Vagina (tissue), 2 donors: ENCODE results near the gene EIF2B2.

Source experiments
- CTCF ChIP-seq, 3 experiments: fragments of 450-650 bp in 2 of 3; fragments of 200-600 bp in 1 of 3; sonication (generic) in 1 of 3; IDR thresholded peaks; one replicate each; pipeline ENCODE4 v1.5.1; 2017 to 2019; ENCODE audit warnings: antibody characterized with exemption in 3 of 3, mild to moderate bottlenecking in 2 of 3, moderate library complexity in 2 of 3
- POLR2A ChIP-seq, 2 donors: fragments of 450-650 bp; IDR thresholded peaks; one replicate each; pipeline ENCODE4 v1.6.1; 2017; ENCODE audit warnings: antibody characterized with exemption in 2 of 2, mild to moderate bottlenecking in 2 of 2, moderate library complexity in 2 of 2

GRCh38 chr14:75005357-75005756, 2.6 kb downstream of the EIF2B2 start:
- no peak for TF ChIP-seq POLR2A (IDR thresholded peaks at IDR 0.05)
- no peak for TF ChIP-seq CTCF (IDR thresholded peaks at IDR 0.05)
